SK-N-DZ (cell line): ENCODE data around the gene KRTAP21-2. TPM values are rescaled to one million over a fixed set of nuclear protein-coding genes. Genes with fewer than 3 reads are reported as not detected.
"Not testable (repeated sequence)": the region's sequence is repeated elsewhere in the genome, so short reads cannot be mapped to it uniquely, and the experiment has no call there.

ENCODE experiments used
- DNase-seq: peaks from one replicate; pipeline ENCODE4 v3.0.0-alpha.2; 2015; ENCODE audit warnings: low spot score
- polyA plus RNA-seq, 2 experiments: library from polyadenylated mRNA; depleted of rRNA; stranded (reverse); fragments of >200 nt; gene quantifications; 2 replicates each; pipeline ENCODE4 v1.2.3, GENCODE V29; 2014

KRTAP21-2 gene
- not detected in 2 replicates for polyA plus RNA-seq (2014; cell fraction: cytosol; rRNA removed)
- not detected in 2 replicates for polyA plus RNA-seq (2014; cell fraction: nucleus; rRNA removed)

GRCh38 chr21:30747159-30747558, at the start of gene KRTAP21-2:
Gene KRTAP21-2 (minus strand): TSS chr21:30747259. CDS start chr21:30747202, 57 bp downstream.
- no peak for DNase-seq

GRCh38 chr21:30793581-30794314, 46.7 kb upstream of the KRTAP21-2 start:
- DNase-seq: no peak

GRCh38 chr21:30779249-30779648, 32.2 kb upstream of the KRTAP21-2 start:
- DNase-seq: no peak

- no peak for DNase-seq
These were observed 22.8 kb upstream of the KRTAP21-2 start for GRCh38 chr21:30769724-30770431.

GRCh38 chr21:30760776-30761175, 13.7 kb upstream of the KRTAP21-2 start:
- no peak for DNase-seq

- DNase-seq: no peak
These were observed 11.2 kb upstream of the KRTAP21-2 start for GRCh38 chr21:30758306-30758705.

GRCh38 chr21:30755328-30755727, 8.3 kb upstream of the KRTAP21-2 start, which contains the start of gene KRTAP21-1:
Gene KRTAP21-1 (minus strand): TSS chr21:30755428. CDS start chr21:30755378, 50 bp downstream.
- DNase-seq: not testable (repeated sequence)

GRCh38 chr21:30740462-30740861, 6.6 kb downstream of the KRTAP21-2 start:
- no peak for DNase-seq

GRCh38 chr21:30733026-30733425, 14.0 kb downstream of the KRTAP21-2 start:
- DNase-seq: no peak

- no peak for DNase-seq
These were observed 20.3 kb downstream of the KRTAP21-2 start for GRCh38 chr21:30726726-30727125.

- no peak for DNase-seq
These were observed 27.7 kb downstream of the KRTAP21-2 start for GRCh38 chr21:30719401-30719800.

GRCh38 chr21:30718239-30718909, 28.7 kb downstream of the KRTAP21-2 start, which contains the start of gene KRTAP21-3:
Gene KRTAP21-3 (minus strand): TSS chr21:30718777. CDS start chr21:30718759, 18 bp downstream.
- no peak for DNase-seq

GRCh38 chr21:30717105-30717504, 30.0 kb downstream of the KRTAP21-2 start:
- no peak for DNase-seq

GRCh38 chr21:30714946-30715345, 32.1 kb downstream of the KRTAP21-2 start:
- no peak for DNase-seq

- DNase-seq: no peak
These were observed 32.6 kb downstream of the KRTAP21-2 start for GRCh38 chr21:30714456-30714855.

- no peak for DNase-seq
These were observed 33.3 kb downstream of the KRTAP21-2 start for GRCh38 chr21:30713766-30714165.

GRCh38 chr21:30710499-30710898, 36.6 kb downstream of the KRTAP21-2 start:
- no peak for DNase-seq

GRCh38 chr21:30707409-30707808, 39.6 kb downstream of the KRTAP21-2 start:
- DNase-seq: no peak
